WTC11 (cell line): ENCODE results near the gene ZNF625.

ENCODE experiments used
- ATF6 ChIP-seq: sonication (generic); formaldehyde crosslinking; IDR thresholded peaks from 2 replicates; pipeline ENCODE4 v1.8.1; 2023; ENCODE audit warnings: mild to moderate bottlenecking, missing genetic modification reagents
- CTCF ChIP-seq: fragments of 200-600 bp; IDR thresholded peaks from 2 replicates; pipeline ENCODE4 v1.8.0; 2022; ENCODE audit warnings: antibody characterized with exemption
- E2F4 ChIP-seq: sonication (generic); formaldehyde crosslinking; IDR thresholded peaks from 2 replicates; pipeline ENCODE4 v1.8.1; 2022; ENCODE audit warnings: low read depth, mild to moderate bottlenecking, moderate library complexity, missing genetic modification reagents, borderline replicate concordance
- FOXJ3 ChIP-seq: sonication (generic); formaldehyde crosslinking; IDR thresholded peaks from 2 replicates; pipeline ENCODE4 v1.9.0; 2021; ENCODE audit warnings: missing genetic modification reagents, mild to moderate bottlenecking, borderline replicate concordance
- GABPB1 ChIP-seq: sonication (generic); formaldehyde crosslinking; IDR thresholded peaks from 2 replicates; pipeline ENCODE4 v1.8.1; 2023; ENCODE audit warnings: mild to moderate bottlenecking, missing genetic modification reagents
- GRHL2 ChIP-seq: fragments of 250-450 bp; sonication (Bioruptor Pico); IDR thresholded peaks from 2 replicates; pipeline ENCODE4 v1.8.0; 2022; ENCODE audit warnings: mild to moderate bottlenecking, moderate library complexity; ENCODE audit not compliant: insufficient replicate concordance, severe bottlenecking
- NFATC4 ChIP-seq: fragments of 250-450 bp; sonication (Bioruptor Pico); IDR thresholded peaks from 2 replicates; pipeline ENCODE4 v1.9.0; 2021; ENCODE audit warnings: mild to moderate bottlenecking
- SMAD4 ChIP-seq: sonication (generic); formaldehyde crosslinking; IDR thresholded peaks from 2 replicates; pipeline ENCODE4 v1.8.0; 2022; ENCODE audit warnings: mild to moderate bottlenecking, missing genetic modification reagents
- SP1 ChIP-seq: sonication (generic); formaldehyde crosslinking; conservative IDR thresholded peaks from 2 replicates; pipeline ENCODE4 v1.8.1; 2022; ENCODE audit warnings: missing genetic modification reagents
- ZNF317 ChIP-seq: sonication (generic); formaldehyde crosslinking; IDR thresholded peaks from 2 replicates; pipeline ENCODE4 v1.8.1; 2023; ENCODE audit warnings: low read depth, mild to moderate bottlenecking, moderate library complexity, missing genetic modification reagents, borderline replicate concordance
- TF ChIP-seq, protein P1 (sequence below): sonication (generic); formaldehyde crosslinking; IDR thresholded peaks from 2 replicates; pipeline ENCODE4 v1.8.0; 2022; ENCODE audit warnings: missing genetic modification reagents
- TF ChIP-seq, protein P2 (sequence below): fragments of 250-450 bp; sonication (Bioruptor Pico); IDR thresholded peaks from 2 replicates; pipeline ENCODE4 v1.8.0; 2021; ENCODE audit warnings: mild to moderate bottlenecking
- TF ChIP-seq, protein P3 (sequence below): sonication (generic); formaldehyde crosslinking; IDR thresholded peaks from 2 replicates; pipeline ENCODE4 v1.8.1; 2023; ENCODE audit warnings: mild to moderate bottlenecking, missing genetic modification reagents, moderate library complexity

DNA sequence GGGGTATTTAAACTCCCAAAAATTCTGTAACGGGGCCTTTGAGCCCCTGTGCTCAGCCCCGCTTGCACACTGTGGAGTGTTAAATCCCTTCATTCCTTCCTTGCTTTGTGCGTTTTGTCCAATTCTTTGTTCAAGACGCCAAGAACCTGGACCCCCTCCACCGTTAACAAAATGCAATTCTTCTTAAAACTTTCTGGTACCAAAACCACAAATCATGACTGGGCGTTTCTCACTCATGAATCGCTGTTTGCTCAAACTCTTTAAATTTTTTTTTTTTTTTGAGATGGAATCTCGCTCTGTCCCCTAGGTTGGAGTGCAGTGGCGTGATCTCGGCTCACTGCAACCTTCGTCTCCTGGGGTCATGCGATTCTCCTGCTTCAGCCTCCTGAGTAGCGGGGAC is 17.3 kb downstream of the ZNF625 start:
- TF ChIP-seq GRHL2 (CRISPR knock-in tag) (no peak), SMAD4 (no peak), GABPB1 (CRISPR knock-in tag) (no peak), E2F4 (no peak), CTCF (no peak), FOXJ3 (CRISPR knock-in tag) (no peak), ATF6 (CRISPR knock-in tag) (no peak), SP1 (CRISPR knock-in tag) (no peak), ZNF317 (CRISPR knock-in tag) (no peak), NFATC4 (CRISPR knock-in tag) (no peak)
- TF ChIP-seq, protein P1, sequence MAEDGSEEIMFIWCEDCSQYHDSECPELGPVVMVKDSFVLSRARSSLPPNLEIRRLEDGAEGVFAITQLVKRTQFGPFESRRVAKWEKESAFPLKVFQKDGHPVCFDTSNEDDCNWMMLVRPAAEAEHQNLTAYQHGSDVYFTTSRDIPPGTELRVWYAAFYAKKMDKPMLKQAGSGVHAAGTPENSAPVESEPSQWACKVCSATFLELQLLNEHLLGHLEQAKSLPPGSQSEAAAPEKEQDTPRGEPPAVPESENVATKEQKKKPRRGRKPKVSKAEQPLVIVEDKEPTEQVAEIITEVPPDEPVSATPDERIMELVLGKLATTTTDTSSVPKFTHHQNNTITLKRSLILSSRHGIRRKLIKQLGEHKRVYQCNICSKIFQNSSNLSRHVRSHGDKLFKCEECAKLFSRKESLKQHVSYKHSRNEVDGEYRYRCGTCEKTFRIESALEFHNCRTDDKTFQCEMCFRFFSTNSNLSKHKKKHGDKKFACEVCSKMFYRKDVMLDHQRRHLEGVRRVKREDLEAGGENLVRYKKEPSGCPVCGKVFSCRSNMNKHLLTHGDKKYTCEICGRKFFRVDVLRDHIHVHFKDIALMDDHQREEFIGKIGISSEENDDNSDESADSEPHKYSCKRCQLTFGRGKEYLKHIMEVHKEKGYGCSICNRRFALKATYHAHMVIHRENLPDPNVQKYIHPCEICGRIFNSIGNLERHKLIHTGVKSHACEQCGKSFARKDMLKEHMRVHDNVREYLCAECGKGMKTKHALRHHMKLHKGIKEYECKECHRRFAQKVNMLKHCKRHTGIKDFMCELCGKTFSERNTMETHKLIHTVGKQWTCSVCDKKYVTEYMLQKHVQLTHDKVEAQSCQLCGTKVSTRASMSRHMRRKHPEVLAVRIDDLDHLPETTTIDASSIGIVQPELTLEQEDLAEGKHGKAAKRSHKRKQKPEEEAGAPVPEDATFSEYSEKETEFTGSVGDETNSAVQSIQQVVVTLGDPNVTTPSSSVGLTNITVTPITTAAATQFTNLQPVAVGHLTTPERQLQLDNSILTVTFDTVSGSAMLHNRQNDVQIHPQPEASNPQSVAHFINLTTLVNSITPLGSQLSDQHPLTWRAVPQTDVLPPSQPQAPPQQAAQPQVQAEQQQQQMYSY = no peak
- TF ChIP-seq, protein P2, sequence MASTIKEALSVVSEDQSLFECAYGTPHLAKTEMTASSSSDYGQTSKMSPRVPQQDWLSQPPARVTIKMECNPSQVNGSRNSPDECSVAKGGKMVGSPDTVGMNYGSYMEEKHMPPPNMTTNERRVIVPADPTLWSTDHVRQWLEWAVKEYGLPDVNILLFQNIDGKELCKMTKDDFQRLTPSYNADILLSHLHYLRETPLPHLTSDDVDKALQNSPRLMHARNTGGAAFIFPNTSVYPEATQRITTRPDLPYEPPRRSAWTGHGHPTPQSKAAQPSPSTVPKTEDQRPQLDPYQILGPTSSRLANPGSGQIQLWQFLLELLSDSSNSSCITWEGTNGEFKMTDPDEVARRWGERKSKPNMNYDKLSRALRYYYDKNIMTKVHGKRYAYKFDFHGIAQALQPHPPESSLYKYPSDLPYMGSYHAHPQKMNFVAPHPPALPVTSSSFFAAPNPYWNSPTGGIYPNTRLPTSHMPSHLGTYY (CRISPR knock-in tag) = no peak
- TF ChIP-seq, protein P3, sequence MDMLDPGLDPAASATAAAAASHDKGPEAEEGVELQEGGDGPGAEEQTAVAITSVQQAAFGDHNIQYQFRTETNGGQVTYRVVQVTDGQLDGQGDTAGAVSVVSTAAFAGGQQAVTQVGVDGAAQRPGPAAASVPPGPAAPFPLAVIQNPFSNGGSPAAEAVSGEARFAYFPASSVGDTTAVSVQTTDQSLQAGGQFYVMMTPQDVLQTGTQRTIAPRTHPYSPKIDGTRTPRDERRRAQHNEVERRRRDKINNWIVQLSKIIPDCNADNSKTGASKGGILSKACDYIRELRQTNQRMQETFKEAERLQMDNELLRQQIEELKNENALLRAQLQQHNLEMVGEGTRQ (CRISPR knock-in tag) = no peak
